HG03378 (cell line): ENCODE results near the gene INPP4B.
"Not testable (repeated sequence)": the region's sequence is repeated elsewhere in the genome, so short reads cannot be mapped to it uniquely, and the experiment has no call there.

Experiments
- ATAC-seq: cut with Tn5 transposase; IDR thresholded peaks from one replicate; pipeline ENCODE4 v1.9.1; 2021; ENCODE audit warnings: mild to moderate bottlenecking, moderate library complexity; ENCODE audit not compliant: unreplicated experiment

Gene INPP4B

GRCh38 chr4:142687547-142688275 is 158.4 kb downstream of the INPP4B start:
- no peak for ATAC-seq

GRCh38 chr4:142686081-142686480 is 160.0 kb downstream of the INPP4B start:
- no peak for ATAC-seq

- ATAC-seq: no peak
These were observed 162.1 kb downstream of the INPP4B start for GRCh38 chr4:142683997-142684396.

DNA sequence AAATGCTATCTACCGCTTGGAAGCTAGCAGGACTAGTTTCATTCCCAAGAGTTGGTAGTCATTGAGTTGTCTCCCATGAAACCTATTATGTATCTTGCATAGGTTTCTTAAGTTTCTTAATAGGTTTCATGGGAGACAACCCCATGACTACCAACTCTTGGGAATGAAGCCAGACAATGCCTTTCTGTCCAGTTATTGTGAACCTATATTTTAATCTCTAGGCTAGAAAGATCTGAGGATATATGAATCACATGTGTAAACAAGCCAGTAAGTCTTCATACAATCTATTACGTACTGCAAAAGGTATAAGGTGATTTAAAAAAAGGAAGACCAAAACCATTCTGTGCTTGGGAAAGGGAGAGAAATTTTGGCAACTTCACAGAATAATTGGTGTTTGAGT is 162.6 kb downstream of the INPP4B start:
- ATAC-seq: no peak

DNA sequence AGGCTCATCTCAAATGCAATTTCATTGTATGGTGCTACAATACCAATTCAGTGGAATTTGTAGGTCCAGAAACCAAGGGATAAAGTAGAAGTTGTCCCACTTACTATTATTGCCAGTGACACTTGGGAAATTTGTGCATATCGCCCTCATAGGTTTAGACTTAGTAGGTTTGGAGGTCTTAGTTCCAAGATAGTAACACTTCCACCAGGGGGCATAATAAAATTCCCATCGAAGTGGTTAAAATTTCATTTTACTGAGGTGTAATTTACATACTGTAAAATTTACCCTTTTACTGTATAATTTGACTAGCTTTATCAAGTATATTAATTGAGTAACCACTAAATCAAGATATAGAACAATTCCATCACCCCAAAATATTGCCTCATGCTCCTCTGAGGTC is 174.6 kb downstream of the INPP4B start:
- ATAC-seq: no peak

GRCh38 chr4:142663828-142664227 is 182.3 kb downstream of the INPP4B start:
- no peak for ATAC-seq

DNA sequence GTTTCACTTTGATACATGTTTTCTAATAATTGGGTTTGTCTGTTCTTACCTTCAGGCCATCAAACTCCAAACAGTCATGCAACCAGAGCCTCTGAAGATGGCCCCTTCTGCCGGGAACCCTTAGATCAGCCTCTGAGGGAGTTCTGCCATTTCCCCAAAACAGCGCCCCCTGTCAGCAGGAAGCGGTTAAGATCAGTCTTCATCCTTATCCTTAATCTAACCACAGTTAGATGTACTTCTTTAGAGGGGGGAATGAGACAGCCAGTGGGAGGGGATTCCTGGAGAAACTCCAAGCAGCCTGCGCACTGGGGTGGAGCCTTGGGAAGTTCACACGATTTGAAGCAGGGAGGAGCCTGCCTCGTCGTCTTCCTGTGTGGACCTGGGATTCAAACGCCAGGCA is 185.4 kb downstream of the INPP4B start:
- ATAC-seq: no peak

- ATAC-seq: no peak
These were observed 189.9 kb downstream of the INPP4B start for GRCh38 chr4:142656178-142656577.

DNA sequence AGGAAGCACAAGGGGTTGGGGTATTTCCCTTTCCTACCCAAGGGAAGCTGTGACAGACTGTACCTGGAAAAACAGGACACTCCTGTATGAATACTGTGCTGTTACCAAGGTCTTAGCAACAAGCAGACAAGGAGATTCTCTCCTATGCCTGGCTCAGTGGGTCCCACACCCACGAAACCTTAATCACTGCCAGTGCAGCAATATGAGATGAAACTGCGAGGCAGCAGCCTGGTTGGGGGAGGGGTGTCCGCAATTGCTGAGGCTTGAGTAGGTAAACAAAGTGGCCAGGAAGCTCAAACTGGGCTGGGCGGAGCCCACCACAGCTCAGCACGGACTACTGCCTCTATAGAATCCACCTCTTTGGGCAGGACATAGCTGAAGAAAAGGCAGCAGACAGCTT is 197.7 kb downstream of the INPP4B start:
- ATAC-seq: no peak

DNA sequence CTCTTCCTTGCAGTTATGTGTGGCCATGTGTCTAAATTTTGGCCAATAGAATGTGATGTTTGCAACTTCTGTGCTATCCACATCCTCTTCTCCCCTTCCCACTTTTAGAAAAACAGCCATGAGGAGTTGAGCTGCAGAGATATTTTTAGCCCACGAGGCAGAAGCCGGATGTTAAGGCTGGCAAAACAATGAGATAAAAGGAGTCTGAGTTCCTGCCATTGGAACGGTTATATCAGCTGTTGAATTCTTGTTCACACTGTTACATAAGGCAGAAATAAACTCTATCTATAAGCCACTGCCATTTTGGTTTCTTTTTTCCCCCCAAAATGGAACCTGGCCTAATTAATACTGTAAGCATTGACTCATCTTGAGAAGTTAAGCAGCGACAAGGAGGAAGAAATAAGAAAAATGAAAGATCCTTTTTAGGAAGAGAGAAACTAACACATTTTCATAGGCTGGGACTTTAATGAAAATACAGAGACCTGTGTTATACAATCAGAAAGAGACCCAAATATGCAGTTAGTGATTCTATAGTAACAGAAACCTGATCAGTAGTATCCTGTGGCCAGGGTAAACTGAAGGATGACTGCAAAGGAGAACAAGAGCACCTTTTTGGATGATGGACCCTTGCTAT is 200.5 kb downstream of the INPP4B start:
- ATAC-seq: no peak

- not testable (repeated sequence) for ATAC-seq
These were observed 201.5 kb downstream of the INPP4B start for GRCh38 chr4:142644628-142645027.

DNA sequence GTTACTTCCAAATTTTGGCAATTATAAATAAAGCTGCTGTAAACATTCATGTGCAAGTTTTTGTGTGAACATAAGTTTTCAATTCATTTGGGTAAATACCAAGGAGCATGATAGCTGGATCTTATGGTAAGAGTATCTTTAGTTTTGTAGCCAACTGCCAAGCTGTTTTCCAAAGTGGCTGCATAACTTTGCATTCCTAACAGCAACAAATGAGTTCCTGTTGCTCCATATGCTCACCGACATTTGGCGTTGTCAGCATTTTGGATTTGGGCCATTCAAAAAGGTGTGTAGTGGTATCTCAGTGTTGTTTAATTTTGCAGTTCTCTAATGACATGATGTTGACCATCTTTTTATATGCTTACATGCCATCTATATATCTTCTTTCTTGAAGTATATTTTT is 208.5 kb downstream of the INPP4B start:
- ATAC-seq: no peak

DNA sequence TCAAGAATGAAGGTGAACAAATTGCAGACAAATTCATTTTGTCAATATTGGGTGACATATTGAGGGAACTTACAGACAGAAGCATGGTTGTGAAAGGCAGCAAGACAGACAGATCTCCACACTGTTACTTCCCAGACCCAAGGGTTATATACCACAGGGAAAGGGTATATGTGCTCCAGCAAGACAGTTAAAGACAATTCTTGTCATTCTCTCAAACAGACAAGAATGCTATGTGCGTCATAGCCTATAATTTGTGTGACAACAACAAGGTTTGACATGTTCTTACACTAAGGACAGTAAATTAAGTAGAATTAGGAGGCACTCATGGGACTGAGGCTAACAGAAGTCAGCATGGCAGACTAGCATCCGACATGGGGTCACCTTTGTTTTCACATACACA is 214.3 kb downstream of the INPP4B start:
- ATAC-seq: no peak

- ATAC-seq: no peak
These were observed 230.8 kb downstream of the INPP4B start for GRCh38 chr4:142615324-142615665.

DNA sequence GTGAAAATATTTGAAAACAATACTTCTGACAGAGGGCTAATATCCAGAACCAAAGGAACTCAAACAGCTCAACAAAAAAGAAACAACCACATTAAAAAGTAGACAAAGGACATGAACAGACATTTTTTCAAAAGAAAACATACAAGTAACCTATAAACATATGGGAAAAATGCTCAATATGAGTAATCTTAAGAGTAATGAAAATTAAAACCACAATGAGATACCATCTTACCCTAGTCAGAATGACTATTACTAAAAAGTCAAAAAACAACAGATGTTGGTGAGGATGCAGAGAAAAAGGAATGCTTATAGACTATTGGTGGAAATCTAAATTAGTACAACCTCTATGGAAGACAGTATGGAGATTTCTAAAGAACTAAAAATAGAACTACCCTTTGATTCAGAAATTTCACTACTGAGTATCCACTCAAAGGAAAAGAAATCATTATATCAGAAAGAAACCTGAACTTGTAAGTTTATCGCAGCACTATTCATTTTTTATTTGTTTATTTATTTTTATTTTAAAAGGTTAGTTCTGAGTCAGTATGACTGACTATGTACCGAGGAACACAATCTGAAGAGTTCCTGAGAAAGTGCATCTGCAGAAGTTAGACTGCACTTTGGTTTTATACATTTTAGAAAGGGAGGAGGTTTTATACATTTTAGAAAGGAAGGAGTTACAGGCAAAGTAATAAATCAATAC is 231.3 kb downstream of the INPP4B start:
- ATAC-seq: no peak

DNA sequence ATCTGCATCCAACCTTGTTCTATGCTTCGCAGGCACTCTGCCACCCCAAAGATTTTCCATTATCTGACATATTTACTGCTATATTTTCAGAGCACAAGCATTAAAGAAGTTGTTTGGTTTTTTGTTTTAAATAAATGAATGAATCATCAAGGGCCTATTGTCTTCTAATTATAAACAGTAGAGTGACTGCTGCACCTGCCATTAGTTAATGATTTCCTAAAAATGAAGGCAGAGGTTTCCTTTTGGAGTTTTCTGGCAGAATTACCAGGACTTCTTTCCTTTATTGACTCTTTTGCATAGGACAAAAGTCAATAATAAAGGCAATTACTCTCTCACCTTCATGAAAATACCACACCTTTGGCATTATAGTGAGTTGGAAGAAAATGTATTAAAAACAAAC is 238.1 kb downstream of the INPP4B start:
- ATAC-seq: no peak

DNA sequence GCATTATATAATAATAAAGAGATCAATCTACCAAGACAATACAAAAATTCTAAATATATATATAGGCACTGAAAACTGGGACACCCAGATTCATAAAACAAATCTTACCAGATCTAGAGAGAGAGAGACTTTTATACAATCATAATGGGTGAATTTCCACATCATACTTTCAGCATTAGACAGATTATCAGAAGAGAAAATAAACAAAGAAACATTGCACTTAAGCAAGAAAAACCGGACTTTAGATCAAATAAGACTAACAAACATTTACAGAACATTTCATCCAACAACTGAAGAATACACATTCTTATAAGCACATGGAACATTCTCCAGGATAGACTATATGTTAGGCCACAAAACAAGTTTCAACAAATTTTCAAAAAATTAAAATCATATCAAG is 245.1 kb downstream of the INPP4B start:
- no peak for ATAC-seq

- no peak for ATAC-seq
These were observed 248.0 kb downstream of the INPP4B start for GRCh38 chr4:142598132-142598531.

GRCh38 chr4:142596595-142596994 is 249.5 kb downstream of the INPP4B start:
- ATAC-seq: no peak

DNA sequence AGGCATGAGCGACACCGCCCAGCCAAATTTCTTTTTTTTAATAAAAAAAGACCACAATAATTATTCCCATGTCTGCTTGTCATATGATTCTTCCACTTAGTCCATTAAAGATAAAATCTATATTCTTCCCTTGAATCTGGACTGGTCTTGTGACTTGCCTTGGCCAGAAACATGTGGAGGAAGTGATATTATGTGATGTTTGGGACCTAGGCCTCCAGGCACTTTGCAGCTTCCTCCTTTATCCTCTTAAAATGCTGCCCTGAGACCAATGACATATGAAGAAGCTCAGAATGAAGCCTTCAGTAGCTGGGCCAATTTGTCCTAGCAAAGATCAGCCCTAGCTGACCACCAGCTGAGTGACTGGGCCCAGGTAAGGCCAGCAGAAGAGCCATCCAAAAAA is 250.0 kb downstream of the INPP4B start:
- no peak for ATAC-seq

- ATAC-seq: no peak
These were observed 250.8 kb downstream of the INPP4B start for GRCh38 chr4:142595222-142595871.

DNA sequence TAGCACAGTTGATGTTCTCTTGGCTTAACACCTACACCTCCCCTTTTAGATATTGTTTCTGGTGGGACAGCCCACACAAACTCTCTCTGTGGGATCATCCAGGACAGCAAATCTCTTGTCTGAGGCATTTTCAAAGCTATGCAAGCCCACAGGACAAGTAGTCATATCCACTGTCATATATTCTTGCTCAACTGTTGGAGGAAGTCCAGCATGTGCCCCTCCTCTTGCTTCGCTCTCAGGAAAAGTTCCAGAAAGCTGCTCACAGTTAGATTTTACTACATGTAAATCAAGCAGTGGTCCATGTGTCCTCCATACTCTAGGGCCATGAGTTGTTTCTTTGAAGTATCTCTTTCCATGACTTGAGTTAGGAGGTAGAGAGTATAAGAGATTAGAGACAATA is 260.7 kb downstream of the INPP4B start:
- no peak for ATAC-seq
